Cardiac septum (tissue), 1 donor: ENCODE measurements around the gene CDK9. TPM values are rescaled to one million over a fixed set of nuclear protein-coding genes. Genes with fewer than 3 reads are reported as not detected.
"Not testable (repeated sequence)": the region's sequence is repeated elsewhere in the genome, so short reads cannot be mapped to it uniquely, and the experiment has no call there.

Source experiments
- DNase-seq: peaks from one replicate; pipeline ENCODE4 v3.0.0-alpha.2; 2020; ENCODE audit warnings: low spot score
- intact Hi-C: fragments of 100-400 bp; cut with DNase I; formaldehyde crosslinking; loops from one replicate; pipeline ENCODE4 v1.14.0; 2022
- total RNA-seq: library from RNA; stranded (reverse); fragmentation: NEBNext Ultra II Directional; extraction: Animal tissue kit (Norgen Biotek cat#: 25700); gene quantifications from one replicate; pipeline ENCODE4 v1.2.1, GENCODE V29; 2021
- donor health status: DM: no; HTN: no; CAD: no.

CDK9 gene
- total RNA-seq, 1 donor from 2014 or later = 48.7 TPM

DNA sequence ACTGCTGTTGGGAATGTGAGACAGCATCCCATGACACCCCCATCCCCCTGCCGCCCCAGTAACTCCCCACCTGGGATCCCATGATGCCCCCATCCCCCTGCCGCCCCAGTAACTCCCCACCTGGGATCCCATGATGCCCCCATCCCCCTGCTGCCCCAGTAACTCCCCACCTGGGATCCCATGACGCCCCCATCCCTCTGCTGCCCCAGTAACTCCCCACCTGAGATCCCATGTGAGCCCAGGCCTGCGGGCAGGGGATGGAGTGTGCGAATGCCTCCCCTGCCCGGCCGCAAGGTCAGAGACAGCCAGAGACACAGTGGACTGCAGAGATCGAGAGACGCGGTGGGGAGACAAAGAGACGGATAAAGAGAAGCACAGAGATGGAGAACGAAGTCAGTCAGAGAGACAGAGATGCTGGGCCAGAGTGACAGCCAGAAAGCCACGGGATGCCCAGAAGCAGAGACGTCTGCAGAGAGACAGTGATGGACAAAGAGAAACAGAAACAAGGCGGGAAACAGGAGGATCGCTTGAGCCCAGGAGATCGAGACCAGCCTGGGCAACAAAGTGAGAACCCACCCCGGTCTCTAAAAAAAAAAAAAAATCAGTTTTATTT, 8.4 kb upstream of the CDK9 start:
- intact Hi-C loops = no loop called here
- no peak for DNase-seq

GRCh38 chr9:127778280-127779135, 7.3 kb upstream of the CDK9 start, which contains the start of gene SH2D3C:
SH2D3C (minus strand) TSS chr9:127778666; CDS start chr9:127778627, 39 bp downstream.
- intact Hi-C loops = no loop called here
- peak; percentile 84 for DNase-seq

DNA sequence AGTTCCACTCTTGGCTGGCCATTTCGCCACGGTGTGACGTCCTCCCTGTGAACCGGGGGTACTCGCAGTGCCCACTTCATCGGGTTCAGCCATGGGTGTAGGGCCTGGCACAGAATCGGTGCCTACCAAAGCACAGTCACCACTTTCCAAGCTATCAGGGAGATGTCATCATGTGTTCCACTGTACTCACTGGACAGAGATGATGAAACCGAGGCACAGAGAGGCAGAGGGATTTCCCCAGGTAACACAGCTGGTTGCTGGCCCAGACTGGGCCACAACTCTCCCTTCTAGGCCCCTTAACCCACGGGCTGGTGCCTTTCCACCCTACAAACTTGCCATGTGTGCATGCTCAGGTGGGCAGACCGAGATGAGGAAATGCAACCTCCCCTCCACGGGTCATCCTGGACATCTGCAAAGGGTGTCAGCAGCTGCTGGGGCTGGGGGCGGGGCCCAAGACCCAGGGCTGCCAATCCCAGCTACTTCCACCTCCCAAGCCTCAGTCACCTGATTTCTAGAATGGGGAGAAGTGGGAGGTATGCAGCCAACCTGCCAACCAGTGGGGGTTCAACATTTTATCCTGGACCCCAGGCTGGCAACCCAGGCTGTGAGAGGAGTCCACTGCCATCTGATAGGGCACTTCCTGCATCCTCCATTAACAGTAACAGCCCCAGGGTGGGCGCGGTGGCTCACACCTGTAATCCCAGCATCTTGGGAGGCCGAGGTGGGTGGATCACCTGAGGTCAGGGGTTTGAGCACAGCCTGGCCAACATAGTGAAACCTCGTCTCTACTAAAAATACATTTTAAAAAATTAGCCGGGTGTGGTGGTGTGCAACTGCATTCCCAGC, 6.5 kb upstream of the CDK9 start:
- DNase-seq = no peak
- intact Hi-C loops = no loop called here

- intact Hi-C loops = no loop called here
- no peak for DNase-seq
Measured at GRCh38 chr9:127780126-127780885, 5.5 kb upstream of the CDK9 start.

- intact Hi-C loops, DNase-seq: not testable (repeated sequence)
Measured at GRCh38 chr9:127780909-127781308, 4.9 kb upstream of the CDK9 start.

GRCh38 chr9:127781806-127782205, 4.0 kb upstream of the CDK9 start:
- intact Hi-C loops = no loop called here
- no peak for DNase-seq

- intact Hi-C loops = loop anchor here (1.0 kb wide), 1 partner anchor 193 kb away; no protein-coding TSS in a partner anchor
- DNase-seq = peak; percentile 89
Measured at GRCh38 chr9:127783111-127784008, 2.5 kb upstream of the CDK9 start.

DNA sequence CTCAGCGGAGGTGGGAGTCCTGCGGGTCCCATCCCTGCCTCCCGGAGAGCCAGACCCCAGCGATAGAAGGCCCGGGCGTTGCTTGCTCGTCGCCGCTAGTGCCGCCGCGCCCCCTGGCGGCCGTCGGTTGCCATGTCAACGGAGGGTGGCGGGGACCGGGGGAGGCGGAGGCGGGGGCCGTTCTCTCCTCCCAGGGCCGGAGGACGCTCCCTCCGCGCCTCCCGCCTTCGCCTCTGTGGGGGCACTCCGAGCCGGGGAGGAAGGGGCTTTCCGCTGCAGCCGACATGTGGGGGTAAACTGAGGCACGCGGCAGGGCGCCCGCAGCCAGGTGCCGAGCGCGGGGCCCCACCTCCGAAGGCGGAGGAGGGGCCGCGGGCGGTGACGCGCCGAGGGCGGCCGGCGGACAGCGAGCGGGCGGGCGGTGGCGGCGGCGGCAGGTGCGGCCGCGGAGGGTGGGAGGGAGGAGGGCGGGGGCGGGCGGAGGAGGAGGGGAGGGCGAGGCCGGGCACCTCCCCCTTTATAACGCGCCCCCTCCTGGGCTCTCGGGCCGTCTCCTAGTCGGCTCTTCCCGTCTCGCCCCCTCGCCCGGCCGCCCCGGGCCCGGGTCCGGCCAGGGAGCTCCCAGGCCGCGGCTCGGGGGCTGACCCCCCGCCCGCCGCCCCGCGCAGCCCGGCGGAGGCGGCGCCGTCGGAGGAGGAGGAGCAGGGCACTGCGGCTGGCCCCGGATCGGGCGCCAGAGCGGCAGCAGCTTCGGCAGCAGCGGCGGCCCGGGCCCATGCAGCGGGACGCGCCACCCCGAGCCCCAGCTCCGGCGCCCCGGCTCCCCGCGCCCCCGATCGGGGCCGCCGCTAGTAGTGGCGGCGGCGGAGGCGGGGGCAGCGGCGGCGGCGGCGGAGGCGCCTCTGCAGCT, 556 bp upstream of the CDK9 start:
- DNase-seq = peak; percentile 94
- intact Hi-C loops = loop anchor here (1.0 to 5.0 kb wide), 2 partner anchors 50 to 132 kb away; partner anchors contain the start of genes ST6GALNAC4 and TOR2A

DNA sequence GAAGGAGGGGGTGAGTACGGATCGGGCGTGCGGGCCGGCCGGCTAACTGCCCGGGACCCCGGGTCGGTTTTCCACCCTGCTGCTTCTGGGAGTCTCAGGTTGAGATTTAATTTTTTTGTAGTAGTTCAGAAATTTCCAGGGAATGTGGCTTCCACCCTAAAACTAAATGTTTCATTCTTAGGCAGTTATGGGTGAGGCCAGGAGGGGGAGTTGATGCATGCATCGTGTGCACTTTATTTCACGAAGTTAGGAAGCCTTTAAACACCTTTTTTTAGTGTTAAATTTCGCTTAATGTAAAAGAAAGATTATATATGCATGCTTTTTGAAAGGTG, 905 bp downstream of the CDK9 start:
- intact Hi-C loops = loop anchor here (2.0 to 5.0 kb wide), 3 partner anchors 16 to 131 kb away; partner anchors contain the start of genes FPGS and ST6GALNAC4
- DNase-seq = no peak

GRCh38 chr9:127788337-127789011, 2.6 kb downstream of the CDK9 start:
- DNase-seq = no peak
- intact Hi-C loops = loop anchor here (5.0 kb wide), 1 partner anchor 129 kb away; the partner anchor contains the start of gene ST6GALNAC4

DNA sequence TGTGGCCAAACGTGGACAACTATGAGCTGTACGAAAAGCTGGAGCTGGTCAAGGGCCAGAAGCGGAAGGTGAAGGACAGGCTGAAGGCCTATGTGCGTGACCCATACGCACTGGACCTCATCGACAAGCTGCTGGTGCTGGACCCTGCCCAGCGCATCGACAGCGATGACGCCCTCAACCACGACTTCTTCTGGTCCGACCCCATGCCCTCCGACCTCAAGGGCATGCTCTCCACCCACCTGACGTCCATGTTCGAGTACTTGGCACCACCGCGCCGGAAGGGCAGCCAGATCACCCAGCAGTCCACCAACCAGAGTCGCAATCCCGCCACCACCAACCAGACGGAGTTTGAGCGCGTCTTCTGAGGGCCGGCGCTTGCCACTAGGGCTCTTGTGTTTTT, 3.3 kb downstream of the CDK9 start:
- DNase-seq = no peak
- intact Hi-C loops = loop anchor here (5.0 kb wide), 1 partner anchor 128 kb away; the partner anchor contains the start of gene ST6GALNAC4

DNA sequence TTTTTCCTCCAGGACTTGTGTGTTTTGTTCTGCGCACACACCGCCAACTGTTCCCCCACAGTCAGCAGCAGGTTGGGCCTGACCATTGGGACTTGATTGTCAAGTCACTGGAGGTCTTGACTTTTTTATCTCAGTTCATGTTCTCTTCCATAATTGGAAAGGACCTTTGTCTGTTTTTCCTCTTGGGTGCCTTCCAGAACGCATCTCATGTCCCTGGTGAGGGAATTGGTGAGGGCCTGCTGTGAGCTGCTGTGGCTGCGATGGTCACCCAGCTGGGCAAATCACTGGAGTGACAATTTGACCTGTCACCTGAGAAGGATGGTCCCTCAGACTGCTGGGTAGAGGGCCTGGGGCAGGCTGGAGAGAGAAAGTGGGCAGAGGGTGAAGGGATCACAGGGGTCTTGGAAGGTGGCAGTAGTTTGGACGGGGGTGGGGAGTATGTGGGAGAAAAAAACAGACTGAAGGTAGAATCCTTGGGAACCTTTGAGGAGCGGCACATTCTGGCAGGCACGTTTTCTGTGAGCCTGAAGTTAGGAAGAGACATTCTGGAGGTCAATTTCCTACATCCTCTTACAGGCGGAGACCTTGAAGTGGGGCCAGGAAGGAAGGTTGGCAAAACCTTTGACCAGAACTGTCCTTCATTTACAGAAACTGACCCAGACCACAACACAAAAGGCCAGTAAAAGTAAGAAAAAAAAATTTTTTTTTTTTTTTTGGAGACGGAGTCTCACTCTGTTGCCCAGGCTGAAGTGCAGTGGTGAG, 4.4 kb downstream of the CDK9 start:
- DNase-seq = no peak
- intact Hi-C loops = no loop called here

DNA sequence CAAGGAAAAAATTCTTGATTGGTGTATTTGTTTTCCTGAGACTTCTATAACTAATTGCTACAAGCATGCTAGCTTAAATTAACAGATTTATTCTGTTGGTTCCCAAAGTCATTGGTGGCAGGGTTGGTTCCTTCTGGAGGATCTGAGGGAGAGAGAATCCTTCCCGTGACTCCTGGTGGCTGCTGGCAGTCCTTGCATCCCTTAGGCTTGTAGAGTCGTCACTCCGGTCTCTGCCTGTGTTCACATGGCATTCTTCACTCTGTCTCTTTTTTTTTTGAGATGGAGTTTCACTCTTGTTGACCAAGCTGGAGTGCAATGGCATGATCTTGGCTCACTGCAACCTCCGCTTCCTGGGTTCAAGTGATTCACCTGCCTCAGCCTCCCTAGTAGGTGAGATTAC, 5.3 kb downstream of the CDK9 start:
- DNase-seq = no peak

GRCh38 chr9:127792417-127793031, 6.7 kb downstream of the CDK9 start:
- no peak for DNase-seq
- intact Hi-C loops = no loop called here

More for the DNA sequence above, 5.3 kb downstream of the CDK9 start:
- intact Hi-C loops = no loop called here

GRCh38 chr9:127793093-127793708, 7.4 kb downstream of the CDK9 start:
- no peak for DNase-seq

More at GRCh38 chr9:127793093-127793708, 7.4 kb downstream of the CDK9 start:
- intact Hi-C loops = no loop called here
